Esophagus squamous epithelium (tissue), 4 donors: ENCODE measurements around the gene ETV6.

ENCODE experiments used
- POLR2A ChIP-seq, 4 donors: fragments of 450-650 bp; IDR thresholded peaks; one replicate each; pipeline ENCODE4 v1.6.1; 2017; ENCODE audit warnings: antibody characterized with exemption in 4 of 4, mild to moderate bottlenecking in 4 of 4, moderate library complexity in 3 of 4
- TF ChIP-seq, protein P1 (sequence below), 6 experiments: fragments of 450-650 bp in 4 of 6; fragments of 200-600 bp in 2 of 6; sonication (generic) in 2 of 6; IDR thresholded peaks; one replicate each; pipeline ENCODE4 v1.5.1; 2016 to 2019; ENCODE audit warnings: antibody characterized with exemption in 6 of 6, mild to moderate bottlenecking in 4 of 6, moderate library complexity in 4 of 6

DNA sequence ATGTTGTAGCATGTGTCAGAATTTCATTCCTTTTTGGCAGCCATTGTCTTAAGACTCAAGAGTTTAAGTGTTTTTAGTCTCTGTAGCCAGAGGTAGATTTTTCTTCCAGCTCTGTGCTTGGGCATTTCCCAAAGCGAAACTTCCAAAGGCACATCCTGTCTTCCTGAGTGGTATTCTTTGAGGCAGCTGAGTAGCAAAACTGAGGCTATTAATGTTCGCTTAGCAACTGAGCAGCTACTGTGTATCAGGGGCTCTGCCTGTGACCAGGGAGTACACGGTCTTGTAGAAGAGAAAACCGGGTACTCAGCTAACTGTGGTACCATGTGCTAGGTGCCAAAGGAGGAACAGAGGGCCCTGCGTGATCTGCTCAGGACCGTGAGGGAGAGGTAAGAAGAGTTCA, 52.0 kb downstream of the ETV6 start:
- TF ChIP-seq, protein P1, sequence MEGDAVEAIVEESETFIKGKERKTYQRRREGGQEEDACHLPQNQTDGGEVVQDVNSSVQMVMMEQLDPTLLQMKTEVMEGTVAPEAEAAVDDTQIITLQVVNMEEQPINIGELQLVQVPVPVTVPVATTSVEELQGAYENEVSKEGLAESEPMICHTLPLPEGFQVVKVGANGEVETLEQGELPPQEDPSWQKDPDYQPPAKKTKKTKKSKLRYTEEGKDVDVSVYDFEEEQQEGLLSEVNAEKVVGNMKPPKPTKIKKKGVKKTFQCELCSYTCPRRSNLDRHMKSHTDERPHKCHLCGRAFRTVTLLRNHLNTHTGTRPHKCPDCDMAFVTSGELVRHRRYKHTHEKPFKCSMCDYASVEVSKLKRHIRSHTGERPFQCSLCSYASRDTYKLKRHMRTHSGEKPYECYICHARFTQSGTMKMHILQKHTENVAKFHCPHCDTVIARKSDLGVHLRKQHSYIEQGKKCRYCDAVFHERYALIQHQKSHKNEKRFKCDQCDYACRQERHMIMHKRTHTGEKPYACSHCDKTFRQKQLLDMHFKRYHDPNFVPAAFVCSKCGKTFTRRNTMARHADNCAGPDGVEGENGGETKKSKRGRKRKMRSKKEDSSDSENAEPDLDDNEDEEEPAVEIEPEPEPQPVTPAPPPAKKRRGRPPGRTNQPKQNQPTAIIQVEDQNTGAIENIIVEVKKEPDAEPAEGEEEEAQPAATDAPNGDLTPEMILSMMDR (IDR thresholded peaks at IDR 0.05), result no peak
- TF ChIP-seq POLR2A (IDR thresholded peaks at IDR 0.05), result no peak
